Kidney epithelial cell (primary cell): Measurements from ENCODE around the gene MAGIX. TPM values are rescaled to one million over a fixed set of nuclear protein-coding genes. Genes with fewer than 3 reads are reported as not detected.
"Not testable (repeated sequence)": the region's sequence is repeated elsewhere in the genome, so short reads cannot be mapped to it uniquely, and the experiment has no call there.

Source experiments
- DNase-seq: peaks from one replicate; pipeline ENCODE4 v3.0.0-alpha.2; 2010; ENCODE audit warnings: low read depth
- H3K27me3 ChIP-seq: 2 replicates; pipeline ENCODE4 v1.6.0; 2011; ENCODE audit warnings: low read length; ENCODE audit not compliant: control insufficient read depth, insufficient read depth
- H3K36me3 ChIP-seq: 2 replicates; pipeline ENCODE4 v1.5.1; 2011; ENCODE audit warnings: low read length; ENCODE audit not compliant: control insufficient read depth, insufficient read depth
- H3K4me3 ChIP-seq: 2 replicates; pipeline ENCODE4 v1.5.1; 2011; ENCODE audit warnings: low read depth, mild to moderate bottlenecking, control low read depth, low read length
- CTCF ChIP-seq: IDR thresholded peaks from 2 replicates; pipeline ENCODE4 v1.5.1; 2011; ENCODE audit warnings: mild to moderate bottlenecking, moderate library complexity, low read length, control low read depth, inconsistent platforms; ENCODE audit not compliant: insufficient read depth, poor library complexity, severe bottlenecking
- total RNA-seq: library from RNA; depleted of rRNA; stranded (reverse); fragments of >200 nt; gene quantifications from 2 replicates; pipeline ENCODE4 v1.2.3, GENCODE V29; 2015

The MAGIX gene
- total RNA-seq, 1 donor from 2014 or later, result 5.1 TPM

- TF ChIP-seq CTCF, result no peak
- no peaks in the 10 kb centered on the region for H3K27me3 ChIP-seq
- no peaks in the 10 kb centered on the region for H3K36me3 ChIP-seq
- no peak for DNase-seq
- H3K4me3 ChIP-seq, result no peak overlapping the region
Observed at GRCh38 chrX:49129427-49129826, 33.1 kb upstream of the MAGIX start.

- not testable (repeated sequence) for H3K4me3 ChIP-seq, DNase-seq, H3K27me3 ChIP-seq, H3K36me3 ChIP-seq
Observed at GRCh38 chrX:49132275-49132674, 30.3 kb upstream of the MAGIX start.

GRCh38 chrX:49133759-49134158, 28.8 kb upstream of the MAGIX start:
- H3K27me3 ChIP-seq, result no peaks in the 10 kb centered on the region
- no peak for TF ChIP-seq CTCF
- no peak overlapping the region for H3K4me3 ChIP-seq
- H3K36me3 ChIP-seq, result no peaks in the 10 kb centered on the region
- no peak for DNase-seq

- no peak for DNase-seq
- Histone ChIP-seq H3K36me3 (no peaks in the 10 kb centered on the region), H3K27me3 (no peaks in the 10 kb centered on the region), H3K4me3 (no peak overlapping the region)
- TF ChIP-seq CTCF, result no peak
Observed at GRCh38 chrX:49137492-49137891, 25.1 kb upstream of the MAGIX start.

- TF ChIP-seq CTCF, result no peak
- H3K4me3 ChIP-seq, result no peak overlapping the region
- H3K27me3 ChIP-seq, result no peaks in the 10 kb centered on the region
- DNase-seq, result no peak
- H3K36me3 ChIP-seq, result no peaks in the 10 kb centered on the region
Observed at GRCh38 chrX:49139713-49140112, 22.8 kb upstream of the MAGIX start.

GRCh38 chrX:49142264-49142663, 20.3 kb upstream of the MAGIX start:
- DNase-seq, H3K4me3 ChIP-seq, H3K36me3 ChIP-seq, H3K27me3 ChIP-seq: not testable (repeated sequence)
- peak; percentile 29 for TF ChIP-seq CTCF

GRCh38 chrX:49143154-49143553, 19.4 kb upstream of the MAGIX start:
- H3K4me3 ChIP-seq, H3K27me3 ChIP-seq, DNase-seq, H3K36me3 ChIP-seq: not testable (repeated sequence)
